ENCODE measurements around the gene P2RY12. TPM values are rescaled to one million over a fixed set of nuclear protein-coding genes. Genes with fewer than 3 reads are reported as not detected.

P2RY12 gene
- 1 to 10 TPM in 1 of 4 donors, under 1 TPM in 2, not detected in 1; 0.54 to 2.2 (median 0.75) TPM for polyA plus RNA-seq
- long read RNA-seq, donor 1, result 0 reads
- long read RNA-seq, donor 2, partial matches to known transcripts, result 0 of 1 reads
- long read RNA-seq, donor 2, other reads (novel, unspliced or antisense), result 0 of 1 reads
- long read RNA-seq, donor 3, result 0 reads
- long read RNA-seq, donor 4, result 0 reads
- long read RNA-seq, donor 5, result 0 reads
- long read RNA-seq, donor 6, result 0 reads
- long read RNA-seq, donor 7, result 0 reads
- long read RNA-seq, donor 8, result 0 reads
- long read RNA-seq, donor 9, result 0 reads
- long read RNA-seq, donor 10, partial matches to known transcripts, result 0 of 1 reads
- long read RNA-seq, donor 10, other reads (novel, unspliced or antisense), result 0 of 1 reads

- Histone ChIP-seq H3K36me3 (ENCODE audit: control insufficient read depth in 3 of 3, insufficient read depth in 2 of 3, low read depth in 1 of 3, low read length in 3 of 3) (peaks cover 0 to 5% (median 0%) of the 10 kb centered on the region in 3 donors), H3K27ac (ENCODE audit: low read depth in 1 of 3, low read length in 2 of 3) (peak within 1 kb of the TSS; percentile 29 to 72 (median 41)), H3K4me1 (ENCODE audit: control insufficient read depth in 3 of 3, insufficient read depth in 2 of 3, low read depth in 1 of 3, low read length in 2 of 3) (peaks cover 2 to 16% (median 3%) of the 10 kb centered on the region in 3 donors), H3K9me3 (ENCODE audit: control insufficient read depth in 2 of 2, insufficient read depth in 1 of 2, low read depth in 1 of 2, low read length in 1 of 2) (no peaks in the 10 kb centered on the region), H3K4me3 (ENCODE audit: low read depth in 1 of 3, low read length in 3 of 3) (no peak within 1 kb of the TSS), H3K27me3 (ENCODE audit: control insufficient read depth in 3 of 3, insufficient read depth in 3 of 3, low read length in 3 of 3) (no peaks in the 10 kb centered on the region)
- no peak for FAIRE-seq
- DNase-seq, result peak; percentile 4 to 6
- WGBS, 3 donors, result 76 to 83% (median 79%) methylated on average over 4 of the region's 4 CpGs
Observed at GRCh38 chr3:151384741-151385174, at the start of gene P2RY12. P2RY12 (minus strand) TSS chr3:151384753; CDS start chr3:151338845, 45,908 bp downstream.

GRCh38 chr3:151432616-151433372 lies 48.2 kb upstream of the P2RY12 start:
- H3K27me3 ChIP-seq (ENCODE audit: control insufficient read depth in 3 of 3, insufficient read depth in 3 of 3, low read length in 3 of 3), result no peaks in the 10 kb centered on the region
- no peak overlapping the region for H3K4me3 ChIP-seq (ENCODE audit: low read depth in 1 of 3, low read length in 3 of 3)
- H3K36me3 ChIP-seq (ENCODE audit: control insufficient read depth in 3 of 3, insufficient read depth in 2 of 3, low read depth in 1 of 3, low read length in 3 of 3), result peaks cover 0 to 4% (median 0%) of the 10 kb centered on the region in 3 donors
- H3K27ac ChIP-seq (ENCODE audit: low read depth in 1 of 3, low read length in 2 of 3), result no peak overlapping the region
- no peaks in the 10 kb centered on the region for H3K9me3 ChIP-seq (ENCODE audit: control insufficient read depth in 2 of 2, insufficient read depth in 1 of 2, low read depth in 1 of 2, low read length in 1 of 2)
- FAIRE-seq (no peak), DNase-seq (no peak)
- WGBS, 3 donors, result 87 to 92% (median 89%) methylated on average over 7 of the region's 7 CpGs
- no peaks in the 10 kb centered on the region for H3K4me1 ChIP-seq (ENCODE audit: control insufficient read depth in 3 of 3, insufficient read depth in 2 of 3, low read depth in 1 of 3, low read length in 2 of 3)

- DNase-seq, result no peak
- Histone ChIP-seq H3K36me3 (ENCODE audit: control insufficient read depth in 3 of 3, insufficient read depth in 2 of 3, low read depth in 1 of 3, low read length in 3 of 3) (peaks cover 0 to 4% (median 0%) of the 10 kb centered on the region in 3 donors), H3K9me3 (ENCODE audit: control insufficient read depth in 2 of 2, insufficient read depth in 1 of 2, low read depth in 1 of 2, low read length in 1 of 2) (no peaks in the 10 kb centered on the region), H3K4me1 (ENCODE audit: control insufficient read depth in 3 of 3, insufficient read depth in 2 of 3, low read depth in 1 of 3, low read length in 2 of 3) (no peaks in the 10 kb centered on the region), H3K27ac (ENCODE audit: low read depth in 1 of 3, low read length in 2 of 3) (no peak overlapping the region), H3K4me3 (ENCODE audit: low read depth in 1 of 3, low read length in 3 of 3) (no peak overlapping the region), H3K27me3 (ENCODE audit: control insufficient read depth in 3 of 3, insufficient read depth in 3 of 3, low read length in 3 of 3) (no peaks in the 10 kb centered on the region)
- 87 to 95% (median 90%) methylated on average over 3 of the region's 3 CpGs for WGBS, 3 donors
- FAIRE-seq, result no peak
Observed at GRCh38 chr3:151431940-151432339, 47.4 kb upstream of the P2RY12 start.

GRCh38 chr3:151430821-151431484 lies 46.4 kb upstream of the P2RY12 start:
- peaks cover 0 to 4% (median 0%) of the 10 kb centered on the region in 3 donors for H3K36me3 ChIP-seq (ENCODE audit: control insufficient read depth in 3 of 3, insufficient read depth in 2 of 3, low read depth in 1 of 3, low read length in 3 of 3)
- no peaks in the 10 kb centered on the region for H3K9me3 ChIP-seq (ENCODE audit: control insufficient read depth in 2 of 2, insufficient read depth in 1 of 2, low read depth in 1 of 2, low read length in 1 of 2)
- no peaks in the 10 kb centered on the region for H3K27me3 ChIP-seq (ENCODE audit: control insufficient read depth in 3 of 3, insufficient read depth in 3 of 3, low read length in 3 of 3)
- WGBS, 3 donors, result 87 to 90% (median 89%) methylated on average over 5 of the region's 5 CpGs
- FAIRE-seq (no peak), DNase-seq (no peak)
- H3K4me1 ChIP-seq (ENCODE audit: control insufficient read depth in 3 of 3, insufficient read depth in 2 of 3, low read depth in 1 of 3, low read length in 2 of 3), result no peaks in the 10 kb centered on the region
- H3K27ac ChIP-seq (ENCODE audit: low read depth in 1 of 3, low read length in 2 of 3), result no peak overlapping the region
- no peak overlapping the region for H3K4me3 ChIP-seq (ENCODE audit: low read depth in 1 of 3, low read length in 3 of 3)

GRCh38 chr3:151428386-151428785 lies 43.8 kb upstream of the P2RY12 start:
- Histone ChIP-seq H3K27ac (ENCODE audit: low read depth in 1 of 3, low read length in 2 of 3) (no peak overlapping the region), H3K27me3 (ENCODE audit: control insufficient read depth in 3 of 3, insufficient read depth in 3 of 3, low read length in 3 of 3) (no peaks in the 10 kb centered on the region), H3K36me3 (ENCODE audit: control insufficient read depth in 3 of 3, insufficient read depth in 2 of 3, low read depth in 1 of 3, low read length in 3 of 3) (peaks cover 0 to 4% (median 0%) of the 10 kb centered on the region in 3 donors), H3K9me3 (ENCODE audit: control insufficient read depth in 2 of 2, insufficient read depth in 1 of 2, low read depth in 1 of 2, low read length in 1 of 2) (no peaks in the 10 kb centered on the region), H3K4me1 (ENCODE audit: control insufficient read depth in 3 of 3, insufficient read depth in 2 of 3, low read depth in 1 of 3, low read length in 2 of 3) (no peaks in the 10 kb centered on the region), H3K4me3 (ENCODE audit: low read depth in 1 of 3, low read length in 3 of 3) (no peak overlapping the region)
- WGBS, 3 donors, result 84 to 90% (median 90%) methylated on average over 2 of the region's 2 CpGs
- DNase-seq (no peak), FAIRE-seq (no peak)

- DNase-seq (no peak), FAIRE-seq (no peak)
- peaks cover 0 to 4% (median 0%) of the 10 kb centered on the region in 3 donors for H3K36me3 ChIP-seq (ENCODE audit: control insufficient read depth in 3 of 3, insufficient read depth in 2 of 3, low read depth in 1 of 3, low read length in 3 of 3)
- H3K4me3 ChIP-seq (ENCODE audit: low read depth in 1 of 3, low read length in 3 of 3), result no peak overlapping the region
- H3K27ac ChIP-seq (ENCODE audit: low read depth in 1 of 3, low read length in 2 of 3), result no peak overlapping the region
- H3K9me3 ChIP-seq (ENCODE audit: control insufficient read depth in 2 of 2, insufficient read depth in 1 of 2, low read depth in 1 of 2, low read length in 1 of 2), result no peaks in the 10 kb centered on the region
- no peaks in the 10 kb centered on the region for H3K4me1 ChIP-seq (ENCODE audit: control insufficient read depth in 3 of 3, insufficient read depth in 2 of 3, low read depth in 1 of 3, low read length in 2 of 3)
- H3K27me3 ChIP-seq (ENCODE audit: control insufficient read depth in 3 of 3, insufficient read depth in 3 of 3, low read length in 3 of 3), result no peaks in the 10 kb centered on the region
Observed at GRCh38 chr3:151426341-151426657, 41.7 kb upstream of the P2RY12 start.

- Histone ChIP-seq H3K4me3 (ENCODE audit: low read depth in 1 of 3, low read length in 3 of 3) (no peak overlapping the region), H3K9me3 (ENCODE audit: control insufficient read depth in 2 of 2, insufficient read depth in 1 of 2, low read depth in 1 of 2, low read length in 1 of 2) (no peaks in the 10 kb centered on the region), H3K4me1 (ENCODE audit: control insufficient read depth in 3 of 3, insufficient read depth in 2 of 3, low read depth in 1 of 3, low read length in 2 of 3) (no peaks in the 10 kb centered on the region), H3K36me3 (ENCODE audit: control insufficient read depth in 3 of 3, insufficient read depth in 2 of 3, low read depth in 1 of 3, low read length in 3 of 3) (peaks cover 0 to 4% (median 0%) of the 10 kb centered on the region in 3 donors), H3K27me3 (ENCODE audit: control insufficient read depth in 3 of 3, insufficient read depth in 3 of 3, low read length in 3 of 3) (no peaks in the 10 kb centered on the region), H3K27ac (ENCODE audit: low read depth in 1 of 3, low read length in 2 of 3) (no peak overlapping the region)
- no peak for FAIRE-seq
- no peak for DNase-seq
- 73 to 80% (median 79%) methylated on average over 4 of the region's 4 CpGs for WGBS, 3 donors
Observed at GRCh38 chr3:151425627-151426340, 41.2 kb upstream of the P2RY12 start.

- H3K36me3 ChIP-seq (ENCODE audit: control insufficient read depth in 3 of 3, insufficient read depth in 2 of 3, low read depth in 1 of 3, low read length in 3 of 3), result peaks cover 0 to 2% (median 0%) of the 10 kb centered on the region in 3 donors
- H3K27ac ChIP-seq (ENCODE audit: low read depth in 1 of 3, low read length in 2 of 3), result no peak overlapping the region
- no peaks in the 10 kb centered on the region for H3K27me3 ChIP-seq (ENCODE audit: control insufficient read depth in 3 of 3, insufficient read depth in 3 of 3, low read length in 3 of 3)
- 77 to 89% (median 87%) methylated on average over 5 of the region's 5 CpGs for WGBS, 3 donors
- no peaks in the 10 kb centered on the region for H3K9me3 ChIP-seq (ENCODE audit: control insufficient read depth in 2 of 2, insufficient read depth in 1 of 2, low read depth in 1 of 2, low read length in 1 of 2)
- no peak overlapping the region for H3K4me3 ChIP-seq (ENCODE audit: low read depth in 1 of 3, low read length in 3 of 3)
- DNase-seq, result no peak
- H3K4me1 ChIP-seq (ENCODE audit: control insufficient read depth in 3 of 3, insufficient read depth in 2 of 3, low read depth in 1 of 3, low read length in 2 of 3), result no peaks in the 10 kb centered on the region
- FAIRE-seq, result no peak
Observed at GRCh38 chr3:151423091-151423490, 38.5 kb upstream of the P2RY12 start.

Data from small intestine (tissue), 16 donors.